Spleen (tissue), 7 donors: ENCODE results near the gene CYP11A1.
"Not testable (repeated sequence)": the region's sequence is repeated elsewhere in the genome, so short reads cannot be mapped to it uniquely, and the experiment has no call there.

Experiments
- POLR2A ChIP-seq, 3 donors: fragments of 450-650 bp; IDR thresholded peaks; one replicate each; pipeline ENCODE4 v1.5.1; 2017; ENCODE audit warnings: antibody characterized with exemption in 3 of 3, mild to moderate bottlenecking in 1 of 3
- POLR2AphosphoS5 ChIP-seq, 3 donors: sonication (generic); formaldehyde crosslinking; IDR thresholded peaks; one replicate each; pipeline ENCODE4 v1.5.1; 2017; ENCODE audit warnings: antibody characterized with exemption in 3 of 3
- TF ChIP-seq, protein P1 (sequence below), 11 experiments: fragments of 200-600 bp in 7 of 11; fragments of 450-650 bp in 4 of 11; sonication (generic) in 4 of 11; IDR thresholded peaks in 8 of 11; conservative IDR thresholded peaks in 3 of 11; 1 replicate in 7 of 11; 2 replicates in 4 of 11; pipeline versions ENCODE4 v1.4.0 to v1.8.0; 2016 to 2021; ENCODE audit warnings: antibody characterized with exemption in 11 of 11, inconsistent platforms in 4 of 11, mild to moderate bottlenecking in 1 of 11
- donor health status: DM: no; HTN: no; CAD: no; lungs with moderate emphysema.
- donor health status: DM: no; HTN: no; CAD: no.
- donor health status: DM: no; HTN: no; CAD: no.

DNA sequence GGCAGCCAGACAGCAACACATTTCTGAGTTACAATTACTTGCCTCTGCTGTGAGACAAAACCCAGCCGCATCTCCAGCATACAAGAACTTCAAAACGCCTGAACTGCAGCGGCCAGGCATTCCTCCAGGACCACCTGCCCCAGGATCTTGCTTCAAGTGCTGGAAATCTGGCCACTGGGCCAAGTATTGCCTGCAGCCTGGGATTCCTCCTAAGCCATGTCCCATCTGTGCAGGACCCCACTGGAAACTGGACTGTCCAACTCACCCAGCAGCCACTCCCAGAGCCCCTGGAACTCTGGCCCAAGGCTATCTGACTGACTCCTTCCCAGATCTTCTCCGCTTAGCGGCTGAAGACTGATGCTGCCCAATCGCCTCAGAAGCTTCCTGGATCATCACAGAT lies 11.4 kb downstream of the CYP11A1 start:
- TF ChIP-seq POLR2AphosphoS5, POLR2A (IDR thresholded peaks at IDR 0.05): not testable (repeated sequence)
- TF ChIP-seq, protein P1, sequence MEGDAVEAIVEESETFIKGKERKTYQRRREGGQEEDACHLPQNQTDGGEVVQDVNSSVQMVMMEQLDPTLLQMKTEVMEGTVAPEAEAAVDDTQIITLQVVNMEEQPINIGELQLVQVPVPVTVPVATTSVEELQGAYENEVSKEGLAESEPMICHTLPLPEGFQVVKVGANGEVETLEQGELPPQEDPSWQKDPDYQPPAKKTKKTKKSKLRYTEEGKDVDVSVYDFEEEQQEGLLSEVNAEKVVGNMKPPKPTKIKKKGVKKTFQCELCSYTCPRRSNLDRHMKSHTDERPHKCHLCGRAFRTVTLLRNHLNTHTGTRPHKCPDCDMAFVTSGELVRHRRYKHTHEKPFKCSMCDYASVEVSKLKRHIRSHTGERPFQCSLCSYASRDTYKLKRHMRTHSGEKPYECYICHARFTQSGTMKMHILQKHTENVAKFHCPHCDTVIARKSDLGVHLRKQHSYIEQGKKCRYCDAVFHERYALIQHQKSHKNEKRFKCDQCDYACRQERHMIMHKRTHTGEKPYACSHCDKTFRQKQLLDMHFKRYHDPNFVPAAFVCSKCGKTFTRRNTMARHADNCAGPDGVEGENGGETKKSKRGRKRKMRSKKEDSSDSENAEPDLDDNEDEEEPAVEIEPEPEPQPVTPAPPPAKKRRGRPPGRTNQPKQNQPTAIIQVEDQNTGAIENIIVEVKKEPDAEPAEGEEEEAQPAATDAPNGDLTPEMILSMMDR (IDR thresholded peaks at IDR 0.05 in 8 of 11, conservative IDR thresholded peaks at IDR 0.05 in 3 of 11), result not testable (repeated sequence)
